RPMI8226 (cell line): ENCODE measurements around the gene MTHFSD.

Source experiments
- DNase-seq: peaks from one replicate; pipeline ENCODE4 v3.0.0-alpha.2; 2015

MTHFSD gene

DNA sequence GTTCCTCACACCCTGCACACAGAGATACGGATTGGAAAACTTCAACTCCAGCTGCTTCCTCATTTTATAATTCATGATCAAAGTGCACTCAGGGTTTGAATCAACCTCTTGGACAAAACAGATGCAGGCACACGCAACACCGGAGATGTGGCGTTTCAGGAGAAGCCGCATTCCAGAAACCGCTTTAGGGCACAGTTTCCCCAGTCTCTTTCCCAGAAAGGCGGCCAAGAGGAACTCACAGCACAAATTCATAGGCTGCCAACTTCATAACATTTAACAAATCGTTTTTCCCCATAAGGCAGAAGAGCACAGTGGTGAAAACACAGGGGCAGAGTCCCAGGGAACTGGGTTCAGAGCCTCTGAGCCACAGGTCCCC is 8.4 kb downstream of the MTHFSD start:
- DNase-seq: no peak

DNA sequence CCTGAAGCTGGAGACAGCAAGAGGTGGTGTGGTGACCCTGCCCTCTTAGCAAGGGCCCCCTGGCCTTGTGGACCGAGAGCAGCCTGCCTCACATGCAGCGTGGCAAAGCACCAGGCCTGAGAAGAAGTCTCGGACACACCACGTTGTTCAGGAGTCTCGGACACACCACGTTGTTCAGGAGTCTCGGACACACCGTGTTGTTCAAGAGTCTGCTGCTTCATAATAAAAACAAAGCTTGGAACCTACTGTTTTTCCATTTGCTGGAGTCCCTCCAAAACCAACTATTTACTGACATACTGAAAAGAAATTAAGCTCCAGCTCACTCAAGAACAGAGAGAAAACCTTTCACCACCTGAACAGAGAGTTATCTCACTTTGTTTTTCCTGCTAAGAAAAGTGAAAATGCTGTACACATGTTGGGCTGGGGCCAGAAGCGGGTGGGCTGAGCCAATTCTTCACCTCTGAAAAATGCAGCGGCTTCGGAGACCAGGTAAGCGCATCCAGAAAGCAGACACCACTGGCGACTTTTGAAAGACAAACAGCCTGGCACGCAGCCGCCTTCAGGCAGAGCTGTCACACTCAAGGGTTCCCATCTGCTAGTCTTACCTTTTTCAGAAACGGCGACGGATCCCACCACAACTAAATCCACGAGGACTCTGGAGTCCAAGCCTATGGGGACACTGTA is 8.9 kb downstream of the MTHFSD start:
- no peak for DNase-seq

DNA sequence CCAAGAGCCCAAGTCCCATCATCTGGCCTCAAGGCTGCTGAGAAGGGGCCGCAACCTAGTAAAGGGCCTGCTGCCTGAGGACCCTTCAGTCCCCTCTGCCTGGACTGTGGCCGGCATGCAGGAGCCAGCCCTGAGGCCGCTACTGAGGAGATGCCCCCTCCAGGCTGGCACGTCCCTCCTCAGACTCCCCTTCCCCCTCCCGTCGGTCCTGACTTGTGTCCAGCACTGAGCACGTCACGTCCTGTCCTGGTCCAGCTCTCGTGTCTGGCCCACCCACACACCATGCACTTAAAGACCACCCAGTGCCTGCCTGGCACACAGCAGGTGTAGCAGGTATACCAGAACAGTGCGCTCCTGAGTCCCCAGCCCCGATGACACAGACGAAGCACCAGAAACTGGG is 9.6 kb downstream of the MTHFSD start:
- no peak for DNase-seq

DNA sequence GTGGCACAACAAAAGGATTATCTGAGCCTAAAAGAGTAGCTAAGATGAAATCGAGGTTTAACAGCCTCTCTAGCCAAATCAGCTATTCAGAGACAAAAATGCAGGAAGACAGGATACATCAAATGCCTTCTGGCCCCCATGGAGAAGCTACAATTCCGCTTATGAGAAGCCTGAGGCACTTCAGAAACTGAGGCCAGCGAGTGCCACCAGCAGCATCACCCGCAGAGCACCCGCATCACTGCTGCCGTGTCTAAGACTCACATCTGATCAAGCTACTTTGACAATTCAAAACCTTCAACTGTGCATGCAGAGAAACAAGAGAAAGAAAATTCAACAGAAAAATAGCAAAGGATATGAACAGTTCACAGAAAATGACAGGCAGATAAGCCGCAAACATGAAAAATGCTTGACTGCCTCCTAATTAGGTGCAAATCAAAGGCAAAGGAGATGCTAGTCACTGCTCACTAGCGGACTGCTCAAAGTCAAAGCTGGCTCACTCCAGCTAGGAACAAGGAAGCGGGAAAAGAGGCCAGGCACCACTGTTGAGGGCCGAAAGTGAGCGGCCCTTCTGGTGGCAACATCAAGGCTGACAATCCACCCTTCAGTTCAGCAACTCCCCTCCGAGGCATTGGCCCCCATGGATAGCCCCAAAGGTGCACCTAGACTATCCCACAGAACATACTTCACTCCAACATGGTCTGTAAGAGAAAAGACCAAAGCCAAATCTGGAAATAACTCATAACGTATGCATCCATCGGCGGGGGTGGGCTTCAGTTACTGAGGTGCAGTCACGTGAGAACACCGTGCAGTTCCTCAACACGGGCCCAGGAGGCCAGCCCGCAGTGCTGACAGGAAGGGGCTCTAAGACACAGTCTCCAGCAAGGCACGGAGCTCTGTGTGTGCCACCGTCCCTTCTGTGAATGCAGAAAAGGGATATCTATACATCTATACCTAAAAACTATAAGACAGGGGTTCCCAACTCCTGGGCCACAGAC is 12.0 kb downstream of the MTHFSD start:
- DNase-seq: no peak

DNA sequence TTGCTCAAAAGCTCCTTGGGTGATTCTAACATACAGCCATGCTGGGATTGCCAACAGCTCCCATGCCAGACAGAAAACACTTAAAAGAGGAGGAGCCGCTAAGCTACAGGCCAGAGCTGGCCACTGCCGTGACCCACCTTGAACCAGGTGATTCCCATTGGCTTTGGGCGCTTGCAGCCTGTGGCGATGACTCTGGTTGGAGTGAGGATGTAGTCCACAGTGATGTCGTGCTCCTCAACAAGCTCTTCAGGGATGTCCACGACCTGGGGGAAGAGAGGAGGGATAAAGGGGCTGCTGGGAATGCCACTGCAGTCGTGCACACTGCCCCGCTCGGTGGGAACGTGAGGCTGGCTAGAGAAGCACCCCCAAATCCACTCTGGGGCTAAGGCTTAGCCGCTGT is 13.5 kb downstream of the MTHFSD start:
- DNase-seq: no peak

DNA sequence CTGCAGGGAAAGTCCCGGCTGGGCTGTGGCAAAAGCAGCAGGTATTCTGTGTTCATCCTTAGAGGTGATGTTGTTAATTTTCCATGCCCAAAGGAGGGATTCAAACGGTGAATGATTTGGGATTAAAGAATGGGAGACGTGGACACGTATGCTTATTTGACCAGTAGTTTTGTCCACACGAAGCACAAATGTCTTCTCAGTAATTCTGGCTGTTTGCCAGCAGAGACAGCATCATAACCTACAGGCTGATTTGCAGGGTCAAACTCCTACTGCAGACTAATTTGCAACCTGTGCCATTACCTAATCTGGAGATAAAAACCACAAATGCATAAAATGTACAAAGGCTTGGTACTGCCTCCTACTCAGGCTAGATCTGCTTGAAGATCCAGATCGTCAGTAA is 14.1 kb downstream of the MTHFSD start:
- DNase-seq: no peak

DNA sequence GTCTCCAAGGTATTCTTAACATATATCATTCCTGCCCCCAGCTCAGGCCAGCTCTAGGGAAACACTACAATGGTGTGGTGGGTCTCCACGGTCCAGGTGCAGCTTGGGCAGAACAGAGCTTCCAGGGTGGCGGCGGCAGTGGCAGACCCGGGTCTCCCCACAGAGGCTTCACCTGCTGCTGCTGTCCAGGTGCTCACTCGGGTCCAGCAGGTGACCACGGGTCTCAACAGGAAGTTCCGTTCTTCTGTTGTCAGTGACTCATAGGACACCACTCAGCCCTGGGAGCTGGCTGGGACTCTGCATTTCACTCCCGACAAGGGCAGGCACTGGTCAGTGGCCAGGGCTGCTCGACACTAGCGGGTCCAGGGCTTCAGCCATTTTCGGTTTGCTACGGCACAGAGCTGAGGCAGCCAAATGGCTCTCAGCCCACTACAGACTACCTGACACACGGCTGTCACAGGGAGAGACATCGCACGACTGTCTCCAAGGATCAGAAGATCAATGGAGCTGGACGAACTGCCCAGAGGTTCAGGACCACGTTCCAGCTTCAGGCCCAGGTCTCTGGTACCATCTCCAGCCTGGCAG is 16.7 kb downstream of the MTHFSD start:
- DNase-seq: no peak

DNA sequence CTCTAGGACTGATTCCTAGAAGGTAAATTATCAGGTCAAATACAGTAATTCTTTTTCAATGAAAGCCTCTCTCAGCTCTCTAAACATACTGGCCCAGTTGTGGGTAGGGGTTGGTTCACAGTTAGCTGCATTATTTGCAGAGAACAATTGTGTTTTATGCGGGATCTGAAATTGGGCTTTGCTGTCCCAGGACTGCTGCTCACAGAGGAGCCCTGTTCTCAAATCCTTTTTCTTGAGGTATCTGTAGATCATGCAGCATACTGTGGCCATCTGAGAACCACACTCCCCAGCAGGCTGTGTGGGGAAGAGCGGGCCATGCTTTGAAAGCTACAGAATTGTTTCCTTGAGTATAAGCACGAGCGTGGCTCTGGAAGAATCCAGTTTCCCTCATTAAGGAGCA is 17.5 kb downstream of the MTHFSD start:
- no peak for DNase-seq

DNA sequence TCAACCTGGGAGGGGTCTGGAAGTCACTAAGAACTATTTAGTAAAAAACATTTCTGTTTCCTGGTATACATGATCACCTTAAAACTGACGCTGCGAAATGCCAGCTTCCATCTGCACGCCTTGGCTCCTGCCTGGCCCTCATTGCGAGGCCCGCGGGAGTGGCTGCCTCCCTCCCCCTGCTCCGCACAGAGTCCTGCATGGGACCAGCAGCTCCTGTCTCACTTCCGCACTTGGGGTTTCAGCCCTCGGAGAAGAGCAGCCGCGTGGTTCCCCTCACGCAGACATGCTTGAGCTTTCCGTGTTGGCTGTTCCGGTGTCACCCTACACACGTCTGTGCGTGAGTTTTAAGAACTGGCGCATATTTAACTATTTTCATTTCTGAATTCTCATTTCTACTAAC is 18.4 kb downstream of the MTHFSD start:
- no peak for DNase-seq

DNA sequence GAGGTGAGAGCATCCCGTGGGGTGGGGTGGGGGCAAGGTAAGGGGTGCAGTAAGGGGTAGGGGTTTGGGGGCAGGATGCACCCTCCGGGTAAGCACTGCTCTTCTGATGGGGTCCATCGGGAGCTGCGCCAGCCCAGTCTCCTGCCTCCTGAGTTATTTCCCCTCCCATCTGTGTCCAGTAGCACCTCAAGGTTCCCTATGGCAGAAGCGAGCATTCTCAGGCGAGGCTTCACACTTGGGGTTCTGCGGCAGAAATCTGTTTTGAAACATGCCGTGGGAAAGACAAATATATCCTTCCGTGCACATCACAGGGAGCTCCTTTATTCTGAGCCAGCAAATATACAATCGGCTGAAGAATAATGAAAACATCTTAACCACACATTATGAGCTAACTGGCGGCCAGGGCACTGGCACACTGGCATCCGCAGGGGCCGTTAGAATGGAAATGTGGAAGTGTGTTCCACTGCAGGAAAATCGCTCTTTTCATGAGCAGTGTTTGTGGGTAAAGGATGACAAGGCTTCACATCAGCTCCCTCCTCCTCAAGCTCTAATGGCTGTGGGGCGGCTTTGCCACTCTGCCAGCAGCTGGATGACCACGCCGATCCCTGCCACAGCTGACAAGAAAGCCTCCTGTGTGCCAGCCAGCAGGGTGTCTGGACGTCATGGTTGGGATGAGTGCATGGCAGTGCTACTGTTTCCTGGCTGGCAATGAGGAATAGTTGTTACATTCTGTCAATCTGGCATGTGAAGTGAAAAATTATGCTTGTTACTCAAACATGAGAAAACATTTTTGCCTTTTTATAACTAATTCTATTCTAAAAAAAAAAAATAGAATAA is 20.0 kb downstream of the MTHFSD start:
- no peak for DNase-seq

DNA sequence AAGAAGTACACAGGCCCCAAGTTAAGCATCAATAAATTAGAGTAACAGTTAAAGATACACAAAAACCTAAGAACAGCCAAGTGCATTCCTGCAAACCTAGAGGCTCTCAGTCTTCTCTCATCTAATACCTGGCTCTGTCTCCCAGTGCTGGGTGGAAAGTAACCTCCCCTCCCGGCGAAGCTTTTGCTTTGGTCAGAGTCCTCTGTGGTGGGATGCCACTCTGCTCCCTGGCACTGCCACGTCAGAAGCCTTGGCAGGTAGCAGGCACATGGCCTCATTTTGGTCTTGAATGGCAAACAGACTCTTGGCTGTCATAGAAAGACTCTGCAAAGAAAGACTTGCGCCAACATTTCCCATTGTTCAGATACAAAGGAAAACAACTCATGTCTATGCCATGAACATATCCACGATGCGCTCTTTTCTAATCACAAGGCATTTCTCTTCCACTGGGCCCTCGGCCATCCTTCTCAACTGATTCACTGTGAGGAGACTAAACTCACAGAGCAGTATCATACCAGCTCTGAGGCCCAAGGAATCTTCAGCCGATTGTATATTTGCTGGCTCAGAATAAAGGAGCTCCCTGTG is 21.2 kb downstream of the MTHFSD start:
- DNase-seq: no peak

DNA sequence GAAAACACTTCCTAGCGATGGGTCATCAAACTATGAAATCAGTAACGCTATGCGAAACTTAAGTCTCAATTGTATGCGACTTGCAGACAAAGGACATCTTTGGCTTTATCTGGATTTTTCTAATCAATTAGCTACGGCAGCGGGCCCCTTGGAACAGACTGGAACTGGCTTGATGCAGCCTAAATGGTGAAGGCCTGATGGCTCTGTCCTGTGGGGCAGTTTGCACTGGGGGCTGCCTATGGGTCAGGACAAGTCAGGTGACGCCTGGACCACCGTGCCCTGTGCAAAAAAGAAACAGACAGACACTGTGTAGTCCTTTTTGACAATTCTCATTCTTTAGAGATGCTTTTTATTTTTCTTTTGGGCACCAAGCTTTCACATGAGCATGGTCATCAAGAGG is 22.0 kb downstream of the MTHFSD start:
- no peak for DNase-seq

DNA sequence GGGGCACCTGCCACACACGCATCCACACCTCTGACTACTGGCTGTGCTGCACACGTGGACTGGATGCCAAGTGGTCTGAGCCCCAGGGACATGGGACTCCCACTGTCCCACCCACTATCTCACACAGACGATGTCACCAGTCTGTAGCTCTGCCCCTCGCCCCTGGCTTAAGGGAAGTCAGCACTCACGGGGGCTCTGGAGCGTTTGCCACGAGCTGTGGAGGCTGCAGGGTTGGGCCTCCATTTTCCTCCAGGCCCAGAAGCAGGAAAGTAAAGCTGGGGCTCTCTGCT is 22.6 kb downstream of the MTHFSD start:
- no peak for DNase-seq

DNA sequence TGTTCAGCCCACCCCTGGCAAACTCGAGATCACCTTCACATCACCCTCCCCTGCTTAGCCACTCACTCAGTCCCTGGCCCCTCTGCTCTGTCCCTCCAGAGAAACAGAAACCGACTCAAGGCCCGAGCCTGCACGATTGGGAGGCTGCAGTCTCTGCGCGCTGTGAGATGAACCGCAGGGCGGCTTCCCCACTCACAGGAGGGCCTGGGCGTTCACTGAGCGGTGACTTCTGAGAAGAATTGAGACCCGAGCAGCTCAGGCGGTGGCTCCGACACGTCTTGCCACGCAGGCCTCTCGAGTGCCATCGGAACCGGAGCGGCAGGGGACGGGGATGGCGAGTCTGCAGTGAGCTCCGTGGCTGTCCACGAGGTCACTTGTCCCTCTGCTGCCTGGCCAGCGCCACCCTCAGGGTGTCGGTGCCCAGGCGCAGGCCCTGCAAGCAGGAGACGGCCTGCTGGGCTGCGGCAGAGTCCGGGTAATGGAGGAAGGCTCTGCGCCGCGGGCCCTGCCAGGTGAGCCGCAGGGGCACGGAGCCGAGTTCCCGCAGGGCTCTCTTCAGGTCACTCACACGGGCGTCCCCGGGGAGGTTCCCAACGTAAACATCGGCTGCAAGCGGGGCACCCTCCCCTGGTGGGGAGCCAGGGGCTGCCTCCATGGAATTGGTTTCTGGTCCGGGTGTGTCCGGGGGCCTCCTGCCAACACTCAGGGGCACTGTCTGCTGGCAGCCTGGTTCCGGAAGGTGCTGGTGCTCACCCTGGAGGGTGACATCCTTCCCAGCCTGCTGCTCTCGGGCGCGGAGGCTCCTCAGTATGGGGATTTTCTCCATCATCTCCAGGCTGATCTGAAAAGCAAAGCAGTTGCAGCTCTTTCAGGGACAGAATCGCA is 23.2 kb downstream of the MTHFSD start:
- no peak for DNase-seq

DNA sequence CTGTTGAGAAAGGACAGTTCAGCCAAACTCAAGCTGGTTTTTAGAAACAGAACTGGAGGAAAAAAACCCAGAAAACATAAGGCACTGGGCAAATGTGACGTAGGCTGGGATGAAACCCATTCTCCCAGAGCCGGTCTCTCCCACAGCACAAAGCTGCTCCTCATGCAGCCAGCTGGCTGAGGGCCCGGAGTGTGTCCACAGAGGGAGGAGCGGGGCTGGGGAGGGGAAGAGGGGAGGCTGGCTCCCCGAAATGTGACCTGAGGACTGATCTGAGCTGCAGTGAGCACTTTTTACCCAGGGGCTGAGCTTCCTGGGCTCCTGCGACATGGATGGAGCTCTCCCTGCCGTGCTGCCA is 23.9 kb downstream of the MTHFSD start:
- no peak for DNase-seq

DNA sequence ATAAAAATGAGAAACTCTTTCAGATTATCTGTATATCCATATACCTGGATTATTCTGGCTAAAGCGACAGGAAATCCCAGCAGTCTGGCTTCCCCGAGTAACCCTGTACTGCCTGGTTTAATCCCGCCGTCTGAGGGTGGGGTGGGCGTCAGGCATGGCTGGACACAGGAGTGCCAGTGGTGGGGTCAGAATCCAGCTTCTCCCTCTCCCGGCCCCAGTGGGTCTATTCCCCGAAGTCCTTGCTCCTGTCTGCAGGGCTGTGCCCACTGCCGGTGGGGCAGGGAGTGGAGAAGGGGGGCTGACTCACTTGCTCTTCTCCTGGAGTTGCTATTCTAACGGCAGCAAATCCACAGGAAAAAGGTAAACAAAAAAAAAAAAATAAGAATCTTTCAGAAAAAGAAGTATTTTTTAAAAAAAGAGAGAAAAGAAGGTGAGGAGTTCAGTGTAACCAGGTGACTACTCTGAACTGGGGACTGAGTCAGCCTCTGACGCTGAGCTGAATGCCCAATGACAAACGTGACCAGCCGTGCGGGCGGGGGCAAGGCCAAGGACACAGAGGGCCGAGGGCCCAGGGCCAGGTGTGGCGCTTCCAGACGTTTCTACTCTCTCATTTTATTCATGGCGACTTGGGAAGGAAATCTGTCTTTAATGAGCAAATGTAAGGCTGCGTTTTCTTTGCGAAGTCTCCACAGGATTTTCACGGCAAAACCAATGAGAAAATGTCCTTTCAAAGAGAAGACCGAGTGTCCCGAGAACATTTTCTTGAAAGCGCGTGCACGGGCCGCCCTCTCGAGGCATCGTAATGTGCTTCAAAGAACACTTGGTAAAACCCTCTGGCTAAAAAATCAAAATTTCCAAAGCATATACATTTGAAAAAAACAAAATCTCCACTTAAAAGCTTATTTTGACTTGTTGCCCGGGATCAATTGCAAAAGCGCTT is 24.5 kb downstream of the MTHFSD start:
- DNase-seq: no peak

DNA sequence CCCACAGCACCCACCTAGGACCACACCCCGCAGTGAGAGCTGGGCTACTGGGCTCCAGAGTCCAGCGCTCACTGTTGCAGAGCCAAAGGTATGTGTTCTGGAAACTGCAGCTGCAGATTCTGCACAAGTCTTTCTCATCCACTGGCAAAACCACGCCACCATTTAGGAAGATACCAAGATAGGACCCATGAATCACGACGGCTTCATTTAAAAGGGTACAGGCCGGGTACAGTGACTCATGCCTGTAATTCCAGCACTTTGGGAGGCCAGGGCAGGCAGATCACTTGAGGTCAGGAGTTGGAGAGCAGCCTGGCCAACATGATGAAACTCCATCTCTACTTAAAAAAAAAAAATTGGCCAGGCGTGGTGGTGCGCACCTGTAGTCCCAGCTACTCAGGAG is 25.9 kb downstream of the MTHFSD start:
- DNase-seq: no peak

DNA sequence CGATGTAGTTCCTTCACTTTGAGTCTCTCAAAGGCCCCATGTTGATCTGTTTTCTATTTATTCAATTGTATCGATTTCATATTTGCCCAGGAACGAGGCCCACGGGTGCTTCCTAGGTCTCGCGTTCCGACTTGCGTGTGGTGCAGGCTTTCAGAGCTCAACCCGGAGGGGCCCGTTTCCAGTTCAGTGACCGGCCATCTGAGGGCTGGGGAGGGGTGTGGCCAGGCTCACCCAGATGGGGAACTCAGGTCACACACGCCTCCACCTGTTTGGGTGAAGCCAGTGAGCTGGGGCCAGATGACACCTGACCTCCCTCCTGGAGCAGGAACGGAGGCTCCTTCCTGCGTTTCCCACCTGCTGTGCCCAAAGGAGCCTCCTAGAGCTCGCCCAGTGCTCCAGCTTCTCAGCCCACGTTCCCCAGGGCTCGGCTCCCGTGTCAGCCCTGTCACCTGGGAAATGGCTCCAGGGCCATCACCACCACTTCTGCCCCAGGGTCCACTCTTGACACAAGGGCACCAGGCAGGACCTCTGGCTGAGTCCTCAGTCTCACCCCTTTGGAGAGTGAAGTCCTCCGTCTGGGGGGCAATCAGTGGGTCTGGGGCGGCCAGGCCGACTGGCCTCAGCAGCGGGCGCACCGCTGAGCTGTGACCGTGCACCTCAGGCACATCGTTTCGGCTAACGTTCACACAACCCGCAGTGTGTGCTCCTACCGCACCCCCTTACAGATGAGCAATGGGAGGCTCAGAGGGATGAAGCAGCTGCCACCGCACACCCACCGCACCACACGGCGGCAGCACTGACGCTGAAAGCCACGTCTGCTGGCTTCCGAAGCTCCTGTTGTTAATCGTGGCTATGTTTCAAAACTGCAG is 26.7 kb downstream of the MTHFSD start:
- no peak for DNase-seq

DNA sequence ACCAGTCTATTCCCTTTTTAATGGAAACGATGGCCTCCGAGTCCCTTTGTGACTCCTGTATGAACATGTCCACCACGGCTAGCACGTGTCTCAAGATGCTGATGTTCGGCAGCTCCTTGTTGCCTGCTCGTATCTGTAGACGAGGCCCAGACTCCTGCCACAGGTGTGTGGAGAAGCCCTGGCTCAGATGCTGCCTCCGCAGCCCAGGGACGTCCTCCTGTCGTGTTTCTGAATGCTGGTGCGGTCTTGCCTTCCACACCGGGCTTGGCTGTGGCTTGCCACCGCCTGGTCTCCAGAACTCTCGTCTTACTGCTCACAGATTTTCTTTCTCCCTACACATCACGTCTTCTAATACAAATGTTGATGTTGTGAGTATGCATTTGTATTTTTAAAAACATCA is 27.7 kb downstream of the MTHFSD start:
- no peak for DNase-seq

DNA sequence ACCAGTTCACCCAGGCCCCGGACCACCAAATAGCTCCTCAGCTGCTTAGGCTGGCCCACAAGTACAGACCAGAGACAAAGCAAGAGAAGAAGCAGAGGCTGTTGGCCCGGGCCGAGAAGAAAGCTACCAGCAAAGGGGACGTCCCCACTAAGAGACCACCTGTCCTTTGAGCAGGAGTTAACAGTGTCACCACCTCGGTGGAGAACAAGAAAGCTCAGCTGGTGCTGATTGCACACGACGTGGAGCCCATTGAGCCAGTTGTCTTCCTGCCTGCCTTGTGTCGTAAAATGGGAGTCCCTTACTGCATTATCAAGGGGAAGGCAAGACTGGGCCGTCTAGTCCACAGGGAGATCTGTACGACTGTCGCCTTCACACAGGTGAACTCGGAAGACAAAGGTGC is 29.3 kb downstream of the MTHFSD start:
- no peak for DNase-seq
